22Rv1 (cell line): ENCODE results near the gene ZNF81.

ENCODE experiments used
- CTCF ChIP-seq: fragments of 450-650 bp; IDR thresholded peaks from 2 replicates; pipeline ENCODE4 v1.5.1; 2017; ENCODE audit warnings: mild to moderate bottlenecking
- ZFX ChIP-seq: fragments of 450-650 bp; IDR thresholded peaks from 2 replicates; pipeline ENCODE4 v1.6.1; 2017; ENCODE audit warnings: antibody characterized with exemption, borderline replicate concordance

- no peak for TF ChIP-seq CTCF
- TF ChIP-seq ZFX, result no peak
These were observed 61.3 kb downstream of the ZNF81 start for GRCh38 chrX:47898024-47898423.
